Kasumi-1 (cell line): ENCODE results near the gene AKR7A3.
"Not testable (repeated sequence)": the region's sequence is repeated elsewhere in the genome, so short reads cannot be mapped to it uniquely, and the experiment has no call there.

Experiments used
- DNase-seq, 2 experiments: peaks; one replicate each; lab custom pipeline; 2025; lab: John Stamatoyannopoulos, UW

Gene AKR7A3

DNA sequence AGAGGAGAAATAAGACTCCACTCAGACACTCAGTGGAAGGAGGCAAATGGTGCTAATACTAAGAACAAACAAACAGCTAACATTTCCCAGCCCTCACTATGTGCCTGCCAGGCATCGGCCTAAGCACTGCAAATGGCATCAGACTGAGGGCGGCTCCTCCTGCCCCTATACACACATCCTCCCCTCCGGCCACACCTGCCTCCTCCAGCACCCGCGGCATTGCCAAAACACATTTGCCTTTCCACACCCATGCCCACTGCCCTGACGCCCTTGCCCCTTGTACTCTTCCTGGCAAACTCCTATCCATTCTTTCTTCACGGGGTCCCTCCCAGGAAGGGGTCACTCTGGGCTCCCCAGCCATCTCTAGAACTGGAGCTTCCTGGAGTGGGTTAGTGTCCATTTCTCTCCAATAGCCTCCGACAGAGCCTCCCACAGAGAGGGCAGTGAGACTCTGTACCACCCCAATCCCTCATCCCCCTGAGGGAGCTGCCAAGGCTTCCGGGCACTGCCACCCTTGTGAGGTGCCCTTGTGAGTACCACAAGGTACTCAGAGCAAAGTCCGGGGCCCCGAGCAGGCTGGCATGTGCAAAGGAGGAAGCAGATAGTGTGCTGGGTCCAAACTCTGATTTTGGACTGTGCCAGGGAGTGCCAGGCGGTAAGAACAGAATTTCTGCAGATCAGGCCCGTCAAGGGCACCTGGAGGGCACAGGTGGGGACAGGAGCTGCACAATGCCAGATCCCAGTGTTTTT lies 959 bp downstream of the AKR7A3 start:
- DNase-seq, result no peak

DNA sequence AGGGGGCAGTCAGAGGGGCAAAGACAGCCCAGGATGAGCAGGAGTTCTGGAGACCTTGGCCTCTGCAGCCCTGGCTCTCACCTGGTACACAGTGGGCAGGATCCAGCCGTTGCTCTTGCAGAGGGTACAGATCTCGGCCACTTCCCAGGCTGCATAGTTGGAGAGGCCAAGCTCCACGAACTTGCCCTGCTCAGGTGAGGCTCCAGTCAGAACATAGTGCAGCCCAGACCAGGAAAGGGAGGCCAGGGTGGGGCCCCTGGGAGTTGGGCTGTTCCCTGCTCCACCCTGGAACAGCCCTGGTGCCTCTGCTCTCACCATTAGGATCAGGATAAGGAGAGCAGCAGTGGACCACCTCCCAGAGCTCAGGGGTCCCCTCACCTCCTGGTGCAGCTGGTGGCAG lies 2.8 kb downstream of the AKR7A3 start:
- DNase-seq, result not testable (repeated sequence)

DNA sequence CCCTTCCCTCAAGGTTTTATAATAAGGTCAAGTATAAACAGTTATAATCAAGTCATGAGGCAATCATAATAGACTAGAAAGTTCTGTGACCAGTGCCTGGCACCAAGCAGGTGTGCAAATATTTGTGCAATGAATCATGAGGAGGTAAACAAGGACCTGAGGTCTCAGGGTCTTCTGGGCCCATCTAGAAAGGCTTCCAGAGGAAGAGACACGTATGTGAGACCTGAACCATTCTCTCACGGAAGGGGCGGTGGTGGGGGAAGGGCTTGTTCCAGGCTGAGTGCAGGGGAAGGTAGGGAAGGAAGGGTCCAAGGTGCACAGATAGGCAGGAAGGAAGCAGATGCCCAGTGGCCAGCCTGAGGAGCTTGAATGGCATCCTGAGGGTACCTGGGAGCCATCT lies 3.2 kb downstream of the AKR7A3 start:
- not testable (repeated sequence) for DNase-seq

DNA sequence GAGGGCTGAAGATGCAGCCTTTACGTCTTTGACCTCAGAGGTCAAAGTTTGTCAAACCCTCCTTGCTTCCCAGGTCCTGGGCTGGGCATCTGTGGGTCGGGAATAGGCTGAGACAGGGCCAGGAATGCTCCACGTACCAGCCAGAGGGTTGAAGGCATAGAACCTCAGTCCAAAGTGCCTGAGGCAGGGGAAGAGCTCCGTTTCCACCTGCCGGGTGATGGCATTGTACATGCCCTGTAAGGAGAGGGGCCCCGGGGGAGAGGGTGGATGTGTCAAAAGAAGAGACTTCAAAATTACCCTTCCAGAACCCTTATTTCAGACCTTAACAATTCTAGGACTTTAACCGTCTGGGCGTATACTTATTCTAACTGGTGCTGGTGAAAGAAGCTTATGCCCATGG lies 3.7 kb downstream of the AKR7A3 start:
- no peak for DNase-seq

GRCh38 chr1:19283891-19284290 lies 4.7 kb downstream of the AKR7A3 start:
- DNase-seq, result no peak

DNA sequence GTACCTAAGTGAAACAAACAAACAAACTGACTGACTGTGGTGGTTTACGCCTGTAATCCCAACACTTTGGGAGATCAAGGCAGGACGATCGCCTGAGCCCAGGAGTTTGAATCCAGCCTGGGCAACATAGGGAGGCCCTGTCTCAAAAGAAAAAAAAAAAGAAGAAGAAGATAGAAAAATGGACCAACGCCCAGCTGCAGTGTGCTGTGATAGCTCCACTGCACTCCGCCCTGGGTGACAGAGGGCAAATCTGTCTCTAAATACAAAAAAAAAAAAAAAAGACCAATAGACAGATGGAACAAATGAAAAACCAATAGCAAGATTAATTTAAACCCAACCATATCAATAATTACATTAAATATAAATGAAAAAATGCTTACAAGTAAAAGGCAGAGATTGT lies 13.9 kb downstream of the AKR7A3 start:
- no peak for DNase-seq

GRCh38 chr1:19273844-19274531 lies 14.6 kb downstream of the AKR7A3 start:
- not testable (repeated sequence) for DNase-seq

GRCh38 chr1:19273106-19273843 lies 15.3 kb downstream of the AKR7A3 start:
- DNase-seq, result no peak

DNA sequence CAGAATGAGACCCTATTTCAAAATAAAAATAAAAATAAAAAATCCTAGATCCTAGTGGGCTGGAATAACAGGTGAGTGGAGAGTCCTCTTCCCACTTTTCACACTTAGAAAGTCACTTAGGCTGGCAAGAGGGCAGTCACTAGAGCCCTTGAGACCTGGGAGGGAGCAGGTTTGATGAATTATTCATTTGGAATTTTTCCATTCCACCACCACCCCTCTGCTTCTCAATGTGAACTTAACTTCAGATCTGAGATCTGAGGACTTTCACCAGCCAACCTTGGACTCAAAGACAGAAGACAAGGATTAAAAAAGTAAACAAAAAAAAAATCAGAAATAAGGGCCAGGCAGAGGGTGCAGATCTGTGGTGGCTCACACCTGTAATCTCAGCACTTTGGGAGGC lies 16.5 kb downstream of the AKR7A3 start:
- no peak for DNase-seq

GRCh38 chr1:19270343-19270730 lies 18.2 kb downstream of the AKR7A3 start:
- not testable (repeated sequence) for DNase-seq

DNA sequence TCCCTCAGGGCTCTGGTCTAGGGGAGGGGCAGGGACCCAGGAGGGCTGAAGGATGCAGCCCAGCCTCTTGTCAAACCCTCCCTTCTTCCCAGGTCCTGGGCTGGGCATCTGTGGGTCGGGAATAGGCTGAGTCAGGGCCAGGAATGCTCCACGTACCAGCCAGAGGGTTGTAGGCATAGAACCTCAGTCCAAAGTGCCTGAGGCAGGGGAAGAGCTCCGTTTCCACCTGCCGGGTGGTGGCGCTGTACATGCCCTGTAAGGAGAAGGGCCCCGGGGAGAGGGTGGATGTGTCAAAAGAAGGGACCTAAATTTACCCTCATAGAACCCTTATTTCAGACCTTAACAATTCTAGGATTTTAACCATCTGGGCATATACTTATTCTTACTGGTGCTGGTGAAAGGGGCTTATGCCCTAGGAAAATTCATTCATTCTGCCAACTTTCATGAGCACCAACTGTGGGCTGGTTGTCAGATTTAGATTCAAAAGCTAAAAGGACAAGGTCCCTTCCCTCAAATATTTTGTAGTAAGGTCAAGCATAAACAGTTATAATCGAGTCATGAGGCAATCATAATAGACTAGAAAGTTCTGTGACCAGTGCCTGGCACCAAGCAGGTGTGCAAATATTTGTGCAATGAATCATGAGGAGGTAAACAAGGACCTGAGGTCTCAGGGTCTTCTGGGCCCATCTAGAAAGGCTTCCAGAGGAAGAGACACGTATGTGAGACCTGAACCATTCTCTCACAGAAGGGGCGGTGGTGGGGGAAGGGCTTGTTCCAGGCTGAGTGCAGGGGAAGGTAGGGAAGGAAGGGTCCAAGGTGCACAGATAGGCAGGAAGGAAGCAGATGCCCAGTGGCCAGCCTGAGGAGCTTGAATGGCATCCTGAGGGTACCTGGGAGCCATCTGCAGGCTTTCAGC lies 18.9 kb downstream of the AKR7A3 start:
- DNase-seq, result not testable (repeated sequence)

DNA sequence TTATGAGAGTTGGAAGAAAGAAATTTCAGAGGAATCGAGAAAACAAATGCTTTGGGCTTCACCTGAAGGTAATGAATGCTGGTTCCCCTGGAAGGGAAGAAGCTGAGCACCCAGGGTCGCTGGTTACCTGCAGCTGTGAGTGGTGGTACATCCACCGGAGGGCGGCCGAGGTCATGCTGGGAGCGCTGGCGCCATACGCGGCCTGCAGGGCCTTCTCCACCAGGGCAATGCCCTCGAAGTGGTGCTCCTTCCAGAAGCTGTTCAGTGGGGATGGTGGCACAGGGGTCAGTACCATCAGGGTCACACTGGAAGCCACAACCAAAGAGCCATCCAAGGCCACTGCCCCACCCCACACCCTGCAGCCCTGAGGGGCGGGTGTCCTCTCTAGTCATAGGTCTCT lies 20.1 kb downstream of the AKR7A3 start:
- no peak for DNase-seq

DNA sequence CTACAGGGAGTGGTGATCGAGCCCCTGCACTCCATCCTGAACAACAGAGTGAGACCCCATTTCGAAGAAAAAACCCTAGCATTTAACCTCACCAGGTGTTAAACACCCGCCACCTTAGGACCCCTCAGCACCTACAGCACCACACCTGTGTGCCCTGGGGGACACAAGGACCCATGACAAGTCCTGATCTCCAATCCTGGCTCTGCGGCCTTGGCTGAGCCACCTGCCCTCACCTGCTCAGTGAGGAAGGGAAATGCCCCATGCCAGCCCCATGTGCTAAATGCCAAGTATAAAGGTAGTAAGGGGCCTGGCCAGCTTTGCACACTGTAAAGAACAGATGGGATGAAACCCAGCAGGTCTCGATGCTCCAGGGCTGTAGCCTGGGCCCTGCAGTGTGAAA lies 25.8 kb downstream of the AKR7A3 start:
- no peak for DNase-seq

GRCh38 chr1:19262047-19262446 lies 26.5 kb downstream of the AKR7A3 start:
- no peak for DNase-seq

DNA sequence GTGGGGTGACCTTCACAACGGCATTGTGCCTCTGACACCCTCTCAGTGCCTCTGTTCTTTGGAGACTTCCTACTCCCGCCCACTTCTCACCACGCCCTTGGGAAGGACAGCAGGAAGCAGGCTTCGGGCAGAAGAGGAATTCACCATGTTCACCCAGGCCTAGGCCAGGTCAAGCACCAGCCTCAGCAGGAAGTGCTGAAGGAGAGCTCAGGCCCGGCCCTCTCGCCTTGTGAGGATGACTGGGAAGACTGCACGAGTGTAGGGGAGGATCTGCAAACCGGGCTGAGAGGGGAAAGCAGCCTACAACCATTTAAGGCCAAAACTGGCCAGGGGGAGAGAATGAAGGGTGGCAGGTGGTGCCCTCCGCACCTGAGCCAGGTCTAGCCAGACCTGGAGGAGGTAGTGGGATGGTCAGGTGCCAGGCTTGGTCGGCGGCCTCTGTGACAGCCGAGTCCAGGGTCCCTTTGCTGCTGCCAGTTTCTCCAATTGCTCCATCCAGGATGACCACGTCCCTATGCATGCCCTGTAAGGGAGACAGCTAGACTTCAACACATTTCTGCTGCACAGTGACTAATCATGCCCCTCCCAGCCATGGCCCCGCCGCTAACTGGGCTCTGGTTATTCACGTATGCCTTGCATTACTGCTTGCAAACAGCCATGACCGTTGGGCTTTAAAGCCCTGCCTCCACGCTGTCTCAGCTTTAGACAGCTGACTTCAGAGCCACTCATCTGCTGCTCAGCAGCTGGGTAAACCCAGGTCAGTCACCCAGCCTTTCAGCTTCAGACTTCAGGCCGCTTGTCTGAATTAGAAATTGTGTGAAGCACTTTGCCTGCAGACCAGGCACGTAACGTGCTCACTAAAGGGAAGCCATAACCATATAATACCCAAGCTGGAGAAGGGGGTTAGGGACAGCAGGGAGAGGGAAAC lies 28.1 kb downstream of the AKR7A3 start:
- DNase-seq, result no peak

DNA sequence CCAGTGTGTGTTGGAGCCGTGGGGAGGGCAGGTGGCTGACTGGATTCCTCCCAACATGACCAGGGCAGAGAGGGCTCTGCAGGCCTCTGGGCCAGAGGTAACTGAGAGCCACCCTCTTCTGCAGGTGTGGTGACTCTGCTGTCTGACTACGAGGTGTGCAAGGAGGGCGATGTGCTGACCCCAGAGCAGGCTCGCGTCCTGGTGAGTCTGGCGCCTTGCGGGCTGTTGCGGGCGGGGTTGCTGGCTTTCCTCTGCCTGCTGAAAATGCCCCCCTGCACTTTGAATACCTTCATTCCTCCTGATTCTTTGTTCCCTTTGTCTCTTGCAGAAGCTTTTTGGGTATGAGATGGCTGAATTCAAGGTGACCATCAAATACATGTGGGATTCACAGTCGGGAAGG lies 30.2 kb downstream of the AKR7A3 start:
- no peak for DNase-seq

DNA sequence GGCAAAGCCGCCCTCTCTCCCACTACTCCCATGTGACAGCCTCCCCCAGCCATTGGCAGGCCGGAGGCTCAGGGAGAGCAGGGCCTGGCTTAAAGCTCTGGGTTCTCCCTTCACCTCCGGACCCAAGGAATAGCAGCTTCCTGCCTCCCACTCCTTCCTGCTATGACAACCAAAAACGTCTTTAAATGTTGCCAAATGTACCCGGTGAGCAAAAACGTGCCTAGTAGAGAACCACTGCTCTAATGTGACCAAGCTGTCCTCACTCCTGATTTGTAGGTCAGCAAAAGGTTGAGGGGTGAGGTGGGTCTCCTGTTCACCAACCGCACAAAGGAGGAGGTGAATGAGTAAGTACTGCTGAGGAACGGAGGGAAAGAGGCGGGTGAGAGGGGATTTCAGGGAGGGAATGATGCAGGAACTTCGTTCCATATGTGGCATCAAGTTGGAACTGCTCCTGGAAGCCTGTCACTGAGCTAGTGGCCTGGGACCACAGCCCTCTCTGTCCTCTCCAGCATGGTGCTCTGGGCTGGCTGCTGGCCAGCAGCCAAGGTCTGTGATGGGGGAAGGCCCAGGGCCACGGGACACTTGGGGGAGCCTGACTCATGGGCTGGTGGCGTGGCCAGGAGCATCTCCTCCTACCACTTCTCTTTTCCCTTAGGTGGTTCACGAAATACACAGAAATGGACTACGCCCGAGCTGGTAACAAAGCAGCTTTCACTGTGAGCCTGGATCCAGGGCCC lies 31.2 kb downstream of the AKR7A3 start:
- no peak for DNase-seq

DNA sequence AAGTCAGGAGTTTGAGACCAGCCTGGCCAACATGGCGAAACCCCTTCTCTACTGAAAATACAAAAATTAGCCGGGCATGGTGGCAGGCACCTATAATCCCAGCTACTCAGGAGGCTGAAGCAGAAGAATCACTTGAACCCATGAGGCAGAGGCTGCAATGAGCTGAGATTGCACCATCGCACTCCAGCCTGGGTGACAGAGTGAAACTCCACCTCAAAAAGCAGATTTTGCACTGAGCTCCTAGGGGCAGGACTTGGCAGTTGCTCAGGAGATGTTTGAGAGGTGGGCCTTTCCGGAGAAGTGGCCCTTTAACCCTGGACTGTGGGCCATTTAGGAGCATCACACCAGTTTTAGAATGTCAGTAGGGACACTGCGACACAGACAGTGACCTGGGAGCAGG lies 32.3 kb downstream of the AKR7A3 start:
- DNase-seq, result not testable (repeated sequence)

GRCh38 chr1:19255288-19255687 lies 33.3 kb downstream of the AKR7A3 start:
- no peak for DNase-seq

DNA sequence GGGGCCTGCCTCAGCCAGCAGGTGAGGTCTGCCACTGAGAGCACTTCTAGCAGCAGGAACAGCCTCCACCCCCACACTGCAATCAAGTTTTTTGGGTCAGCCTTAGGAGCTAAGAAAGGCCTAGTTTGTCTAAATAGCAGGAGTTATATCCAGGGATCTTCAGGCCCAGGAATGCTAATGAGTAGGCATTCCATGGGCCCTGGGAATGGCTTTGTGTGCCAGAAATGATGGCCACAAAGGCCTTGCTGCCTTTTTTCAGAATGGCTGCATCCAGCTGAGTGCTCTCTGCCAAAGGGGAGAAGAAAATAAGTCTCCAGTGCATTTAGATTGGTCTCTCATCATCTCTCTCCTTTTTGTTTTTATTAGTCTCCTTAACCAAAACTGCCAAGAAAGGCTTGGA lies 34.2 kb downstream of the AKR7A3 start:
- DNase-seq, result no peak
